Measurements from ENCODE around the gene ZBED4.

The ZBED4 gene

DNA sequence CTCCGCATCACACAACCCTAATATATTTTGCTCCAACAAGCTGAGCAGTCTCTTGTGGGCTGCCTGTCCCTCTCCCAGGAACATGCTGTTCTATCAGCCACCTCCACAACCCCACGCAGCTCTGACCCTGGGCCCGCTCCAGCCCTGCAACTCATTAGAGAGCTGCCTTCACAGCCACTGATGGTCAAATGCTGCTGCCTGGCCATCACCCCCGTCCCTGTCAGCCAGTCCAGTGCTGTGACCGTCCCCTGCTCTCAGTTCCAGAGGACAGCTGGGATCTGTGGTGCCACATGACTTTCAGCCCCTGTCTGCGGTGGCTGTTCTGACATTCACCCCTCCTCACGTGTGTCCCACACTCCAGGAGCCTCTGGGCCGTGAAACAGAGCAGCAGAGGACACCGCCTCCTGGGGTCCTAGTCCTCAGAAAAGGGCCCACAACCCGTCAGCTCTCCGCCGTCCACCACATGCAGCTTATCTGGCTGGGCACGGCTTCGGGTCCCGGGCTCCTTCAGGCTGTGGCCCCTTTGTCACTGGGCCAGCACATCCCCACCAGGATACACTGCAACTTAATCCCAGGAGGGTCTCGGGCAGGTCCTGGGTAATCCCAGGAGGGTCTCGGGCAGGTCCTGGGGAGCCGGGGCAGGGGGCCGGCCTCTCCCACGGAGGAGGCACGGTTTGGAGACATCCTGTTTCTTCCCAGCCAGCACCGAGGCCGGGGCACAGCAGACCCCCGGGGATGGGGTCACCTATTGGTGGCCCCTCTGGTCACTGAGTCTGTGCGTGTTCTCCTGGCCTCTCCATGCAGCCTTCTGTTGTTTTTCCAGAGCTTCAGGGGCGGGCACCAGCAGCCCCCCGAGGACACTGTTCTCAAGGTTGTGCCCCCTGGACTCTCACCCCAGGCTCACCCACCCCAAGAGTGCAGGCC is 79.9 kb downstream of the ZBED4 start:
- H3K4me1 ChIP-seq (ENCODE audit: insufficient read depth, low read length, severe bottlenecking), result peaks cover 33% of the 10 kb centered on the region
- no peak overlapping the region for H3K27ac ChIP-seq (ENCODE audit: low read depth, low read length, poor library complexity, severe bottlenecking)
- H3K9ac ChIP-seq (ENCODE audit: low read length), result no peak overlapping the region

DNA sequence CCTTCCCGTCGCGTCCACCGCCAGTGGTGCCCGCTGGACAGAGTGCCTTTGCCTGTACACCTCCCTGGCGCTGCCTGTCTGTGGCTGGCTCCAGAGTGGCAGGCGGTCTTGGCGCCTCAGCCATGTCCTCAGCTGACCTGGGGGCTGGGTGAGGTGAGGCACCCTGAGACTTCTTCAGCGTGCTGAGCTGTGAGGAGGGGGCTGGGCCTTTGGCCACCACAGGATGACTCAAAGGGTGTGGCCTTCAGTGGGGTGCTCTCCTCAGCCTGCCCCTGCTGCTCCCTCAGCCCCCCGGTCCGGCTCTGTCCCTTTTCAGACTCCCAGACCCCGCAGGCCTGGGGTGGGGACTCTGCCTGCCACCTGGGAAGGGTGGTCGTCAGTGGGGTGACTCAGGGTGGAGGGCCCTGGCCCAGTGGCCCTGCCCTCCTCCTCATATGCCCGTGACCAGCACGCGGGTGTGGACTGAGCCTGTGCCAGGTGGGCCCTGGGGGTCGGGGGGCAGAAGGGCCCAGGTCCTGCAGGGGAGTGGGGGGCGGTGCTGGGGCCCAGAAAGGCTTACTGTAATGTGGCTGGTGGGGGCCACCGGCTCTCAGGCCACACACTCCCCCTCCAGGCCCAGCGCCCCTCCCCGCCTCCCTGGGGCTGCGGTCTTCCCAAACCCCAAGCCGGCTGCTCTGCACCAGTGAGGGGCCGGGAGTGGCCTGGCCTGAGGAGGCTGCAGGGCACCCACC is 80.7 kb downstream of the ZBED4 start:
- TF ChIP-seq EZH2 (IDR thresholded peaks at IDR 0.05; ENCODE audit: borderline replicate concordance, low read length), result no peak
- TF ChIP-seq, protein P1, sequence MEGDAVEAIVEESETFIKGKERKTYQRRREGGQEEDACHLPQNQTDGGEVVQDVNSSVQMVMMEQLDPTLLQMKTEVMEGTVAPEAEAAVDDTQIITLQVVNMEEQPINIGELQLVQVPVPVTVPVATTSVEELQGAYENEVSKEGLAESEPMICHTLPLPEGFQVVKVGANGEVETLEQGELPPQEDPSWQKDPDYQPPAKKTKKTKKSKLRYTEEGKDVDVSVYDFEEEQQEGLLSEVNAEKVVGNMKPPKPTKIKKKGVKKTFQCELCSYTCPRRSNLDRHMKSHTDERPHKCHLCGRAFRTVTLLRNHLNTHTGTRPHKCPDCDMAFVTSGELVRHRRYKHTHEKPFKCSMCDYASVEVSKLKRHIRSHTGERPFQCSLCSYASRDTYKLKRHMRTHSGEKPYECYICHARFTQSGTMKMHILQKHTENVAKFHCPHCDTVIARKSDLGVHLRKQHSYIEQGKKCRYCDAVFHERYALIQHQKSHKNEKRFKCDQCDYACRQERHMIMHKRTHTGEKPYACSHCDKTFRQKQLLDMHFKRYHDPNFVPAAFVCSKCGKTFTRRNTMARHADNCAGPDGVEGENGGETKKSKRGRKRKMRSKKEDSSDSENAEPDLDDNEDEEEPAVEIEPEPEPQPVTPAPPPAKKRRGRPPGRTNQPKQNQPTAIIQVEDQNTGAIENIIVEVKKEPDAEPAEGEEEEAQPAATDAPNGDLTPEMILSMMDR (IDR thresholded peaks at IDR 0.05; ENCODE audit: low read length), result no peak

More for the DNA sequence above, 79.9 kb downstream of the ZBED4 start:
- Histone ChIP-seq H3K79me2 (ENCODE audit: insufficient read depth, low read length) (no peaks in the 10 kb centered on the region), H3K27me3 (ENCODE audit: insufficient read depth, low read length) (peaks cover 4% of the 10 kb centered on the region; the same call in 1 of the 2 replicates), H3F3A (ENCODE audit: insufficient read depth, low read length) (no peaks in the 10 kb centered on the region), H2AFZ (ENCODE audit: low read length) (no peak overlapping the region), H3K9me2 (ENCODE audit: low read depth, low read length) (no peaks in the 10 kb centered on the region), H3K4me3 (ENCODE audit: low read depth, low read length, poor library complexity, severe bottlenecking) (no peak overlapping the region), H3K36me3 (ENCODE audit: insufficient read depth, low read length) (no peaks in the 10 kb centered on the region), H3K4me2 (ENCODE audit: low read length) (no peak overlapping the region), H4K20me1 (ENCODE audit: insufficient read depth, low read length) (no peaks in the 10 kb centered on the region), H3K9me3 (ENCODE audit: low read length) (no peaks in the 10 kb centered on the region)
- TF ChIP-seq, protein P1 (IDR thresholded peaks at IDR 0.05; ENCODE audit: low read length), result no peak
- no peak for TF ChIP-seq EZH2 (IDR thresholded peaks at IDR 0.05; ENCODE audit: borderline replicate concordance, low read length)

DNA sequence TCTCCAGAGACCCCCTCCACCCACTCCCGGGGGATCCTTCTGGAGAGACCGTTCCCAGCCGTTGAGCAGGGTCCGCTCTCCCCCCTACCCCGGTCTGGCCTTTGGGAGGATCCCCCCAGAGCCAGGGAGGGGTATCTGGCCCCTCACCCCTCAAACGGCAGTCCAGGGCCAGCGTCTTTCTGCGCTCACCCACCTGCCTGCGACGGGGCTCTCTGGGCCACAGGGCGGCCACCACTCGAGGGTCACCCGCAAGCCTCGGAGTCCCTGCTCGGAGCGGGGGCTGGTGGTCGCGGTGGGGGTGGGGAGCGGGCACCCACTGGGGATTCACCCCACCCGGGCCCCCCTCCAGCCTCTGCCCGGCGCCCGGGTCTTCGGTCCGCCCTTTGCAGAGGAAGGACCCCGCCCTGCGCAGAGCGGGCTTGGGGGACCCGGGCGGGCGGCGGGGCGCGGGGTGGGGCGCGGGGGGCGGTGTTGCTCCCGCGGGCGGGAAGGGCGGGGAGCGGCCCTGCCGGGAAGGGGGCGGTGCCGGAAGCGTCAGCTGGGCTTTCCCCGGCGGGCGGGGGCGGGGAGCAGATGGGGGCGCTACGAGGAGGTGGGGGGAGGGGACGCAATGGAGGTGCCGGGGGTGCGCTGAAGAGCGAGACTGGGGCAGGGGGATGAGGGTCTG is 81.4 kb downstream of the ZBED4 start:
- H4K20me1 ChIP-seq (ENCODE audit: insufficient read depth, low read length), result no peaks in the 10 kb centered on the region

More for the DNA sequence above, 80.7 kb downstream of the ZBED4 start:
- Histone ChIP-seq H3F3A (ENCODE audit: insufficient read depth, low read length) (no peaks in the 10 kb centered on the region), H4K20me1 (ENCODE audit: insufficient read depth, low read length) (no peaks in the 10 kb centered on the region), H3K27me3 (ENCODE audit: insufficient read depth, low read length) (peaks cover 4% of the 10 kb centered on the region; the same call in 1 of the 2 replicates), H3K9me2 (ENCODE audit: low read depth, low read length) (no peaks in the 10 kb centered on the region), H3K4me2 (ENCODE audit: low read length) (peak overlapping the region; percentile 20; the same call in 1 of the 2 replicates), H3K36me3 (ENCODE audit: insufficient read depth, low read length) (no peaks in the 10 kb centered on the region), H3K27ac (ENCODE audit: low read depth, low read length, poor library complexity, severe bottlenecking) (no peak overlapping the region), H2AFZ (ENCODE audit: low read length) (no peak overlapping the region), H3K4me3 (ENCODE audit: low read depth, low read length, poor library complexity, severe bottlenecking) (no peak overlapping the region), H3K4me1 (ENCODE audit: insufficient read depth, low read length, severe bottlenecking) (peaks cover 33% of the 10 kb centered on the region), H3K9me3 (ENCODE audit: low read length) (no peaks in the 10 kb centered on the region), H3K79me2 (ENCODE audit: insufficient read depth, low read length) (no peaks in the 10 kb centered on the region), H3K9ac (ENCODE audit: low read length) (no peak overlapping the region)

More for the DNA sequence above, 81.4 kb downstream of the ZBED4 start:
- Histone ChIP-seq H3K79me2 (ENCODE audit: insufficient read depth, low read length) (no peaks in the 10 kb centered on the region), H3K9ac (ENCODE audit: low read length) (no peak overlapping the region), H3K36me3 (ENCODE audit: insufficient read depth, low read length) (no peaks in the 10 kb centered on the region), H3F3A (ENCODE audit: insufficient read depth, low read length) (no peaks in the 10 kb centered on the region), H3K4me3 (ENCODE audit: low read depth, low read length, poor library complexity, severe bottlenecking) (peak overlapping the region; percentile 32), H3K27ac (ENCODE audit: low read depth, low read length, poor library complexity, severe bottlenecking) (no peak overlapping the region), H3K9me3 (ENCODE audit: low read length) (no peaks in the 10 kb centered on the region), H3K9me2 (ENCODE audit: low read depth, low read length) (no peaks in the 10 kb centered on the region), H3K27me3 (ENCODE audit: insufficient read depth, low read length) (peaks cover 4% of the 10 kb centered on the region; the same call in 1 of the 2 replicates), H2AFZ (ENCODE audit: low read length) (no peak overlapping the region), H3K4me1 (ENCODE audit: insufficient read depth, low read length, severe bottlenecking) (peaks cover 28% of the 10 kb centered on the region), H3K4me2 (ENCODE audit: low read length) (peak overlapping the region; percentile 20; the same call in 1 of the 2 replicates)
- TF ChIP-seq, protein P1 (IDR thresholded peaks at IDR 0.05; ENCODE audit: low read length), result no peak
- TF ChIP-seq EZH2 (IDR thresholded peaks at IDR 0.05; ENCODE audit: borderline replicate concordance, low read length), result no peak

Data from OCI-LY1 (cell line).